SJCRH30 (cell line): ENCODE measurements around the gene CADPS2. TPM values are rescaled to one million over a fixed set of nuclear protein-coding genes. Genes with fewer than 3 reads are reported as not detected.

Experiments used
- DNase-seq, 2 experiments: peaks; one replicate each; pipeline ENCODE4 v3.0.0-alpha.2; 2015 to 2020
- H3K27ac ChIP-seq: fragments of 250-450 bp; sonication (Bioruptor Pico); 2 replicates; pipeline ENCODE4 v1.5.1; 2020; ENCODE audit warnings: mild to moderate bottlenecking, moderate library complexity
- H3K27me3 ChIP-seq: fragments of 250-450 bp; sonication (Bioruptor Pico); 2 replicates; pipeline ENCODE4 v1.5.1; 2020; ENCODE audit warnings: mild to moderate bottlenecking, moderate library complexity
- H3K36me3 ChIP-seq: fragments of 250-450 bp; sonication (Bioruptor Pico); 2 replicates; pipeline ENCODE4 v1.5.1; 2020; ENCODE audit warnings: mild to moderate bottlenecking, moderate library complexity
- H3K4me1 ChIP-seq: fragments of 250-450 bp; sonication (Bioruptor Pico); 2 replicates; pipeline ENCODE4 v1.5.1; 2020; ENCODE audit warnings: mild to moderate bottlenecking, moderate library complexity
- H3K4me3 ChIP-seq: fragments of 250-450 bp; sonication (Bioruptor Pico); 2 replicates; pipeline ENCODE4 v1.5.1; 2020; ENCODE audit warnings: mild to moderate bottlenecking, moderate library complexity
- H3K9me3 ChIP-seq: fragments of 250-450 bp; sonication (Bioruptor Pico); replicated peaks from 2 replicates; pipeline ENCODE4 v1.5.1; 2020; ENCODE audit warnings: mild to moderate bottlenecking, moderate library complexity
- total RNA-seq: library from RNA; depleted of rRNA; stranded (reverse); fragments of >200 nt; shearing (Covaris generic); gene quantifications from 2 replicates; pipeline ENCODE4 v1.2.3, GENCODE V29; 2014; rRNA removed

The CADPS2 gene
- not detected in 2 replicates for total RNA-seq

DNA sequence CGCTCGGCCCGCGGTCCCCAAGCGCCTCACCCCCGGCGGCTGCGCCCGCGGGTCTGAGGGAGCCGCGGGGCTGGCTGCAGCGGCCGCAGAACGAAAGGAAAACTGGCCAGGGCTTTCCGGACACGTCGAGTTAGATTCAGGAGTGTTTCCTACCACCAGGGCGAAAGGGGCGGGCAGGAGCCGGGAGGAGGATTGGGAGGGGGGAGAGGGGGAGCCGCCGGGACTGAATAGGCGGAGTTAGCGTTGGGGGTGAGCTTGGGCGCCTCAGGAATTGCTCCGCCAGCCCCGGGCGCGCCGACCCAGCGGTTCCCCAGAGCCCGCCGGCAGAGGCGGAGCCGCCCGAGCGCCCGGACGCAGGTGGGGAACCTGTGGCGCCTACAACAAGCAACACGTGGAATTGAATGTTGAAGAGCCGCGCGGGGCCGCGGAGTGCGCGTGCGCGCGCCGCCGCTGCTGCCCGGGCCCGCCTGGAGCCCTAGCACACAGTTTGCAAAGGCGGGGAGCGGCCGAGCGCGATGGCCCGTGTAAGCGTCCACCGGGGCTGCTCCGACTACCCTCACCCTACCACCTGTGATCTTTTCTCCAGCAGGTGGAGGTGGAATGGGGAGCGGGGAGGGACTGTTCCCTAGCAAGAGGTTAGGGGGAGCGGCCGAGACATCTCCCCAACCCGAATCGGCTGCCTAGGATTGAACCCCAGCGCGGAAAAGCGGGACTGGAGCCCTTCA lies at the start of gene CADPS2:
CADPS2 (minus strand) TSS at position 104 of the 725 bp plus-strand sequence. CDS start 123 bp downstream, outside the sequence.
- peak within 1 kb of the TSS; percentile 37 for H3K4me3 ChIP-seq
- H3K27me3 ChIP-seq: peaks cover 3% of the 10 kb centered on the region; the same call in 1 of the 2 replicates
- H3K36me3 ChIP-seq: no peaks in the 10 kb centered on the region
- no peaks in the 10 kb centered on the region for H3K9me3 ChIP-seq
- H3K4me1 ChIP-seq: no peaks in the 10 kb centered on the region
- DNase-seq: no peak
- no peak within 1 kb of the TSS for H3K27ac ChIP-seq

DNA sequence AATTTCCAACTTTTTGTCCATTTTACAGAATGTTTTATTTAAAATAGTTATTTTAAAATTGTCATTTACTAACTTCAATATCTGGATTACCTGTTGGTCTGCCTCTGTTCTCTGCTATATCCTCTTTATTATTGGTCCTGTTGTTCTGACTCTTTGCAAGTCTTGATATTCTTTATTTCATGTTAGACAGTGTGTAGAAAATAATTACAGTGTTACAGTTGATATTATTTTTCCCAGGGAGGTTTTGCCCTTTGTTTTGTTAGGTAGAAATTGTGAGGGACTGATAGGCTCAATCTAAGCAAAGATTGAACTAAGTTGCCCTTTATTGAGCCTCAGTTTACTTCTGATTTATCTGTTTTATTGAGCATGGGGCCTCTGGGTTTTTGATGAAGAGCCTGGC lies 49.4 kb upstream of the CADPS2 start:
- Histone ChIP-seq H3K4me3 (no peak overlapping the region), H3K36me3 (no peaks in the 10 kb centered on the region), H3K27me3 (no peaks in the 10 kb centered on the region), H3K27ac (no peak overlapping the region), H3K9me3 (no peaks in the 10 kb centered on the region), H3K4me1 (no peaks in the 10 kb centered on the region)
- no peak for DNase-seq

DNA sequence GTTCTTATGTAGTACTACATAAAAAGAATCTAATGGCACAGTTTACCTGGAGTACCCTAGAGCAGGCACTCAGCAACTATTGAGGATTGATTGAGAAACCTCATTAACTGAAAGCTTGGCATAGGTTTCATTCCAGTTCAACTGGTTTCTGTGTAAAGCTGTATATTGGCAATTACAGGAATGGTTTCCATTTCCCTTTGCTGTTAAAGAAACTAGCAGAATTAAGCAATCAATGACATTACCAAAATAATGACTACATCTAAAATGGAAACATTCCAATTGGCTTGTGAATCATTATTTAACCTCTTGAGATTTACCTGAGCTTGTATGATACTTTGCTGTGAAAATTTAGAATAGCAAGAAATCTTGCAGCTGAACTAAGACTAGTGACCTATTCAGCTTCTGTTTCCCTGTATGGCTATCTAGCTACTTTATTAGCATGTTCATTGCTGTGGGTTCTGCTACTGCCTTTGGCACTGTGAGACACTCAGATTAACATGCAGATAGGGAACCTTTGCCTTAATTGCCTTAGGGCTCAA lies 33.5 kb upstream of the CADPS2 start:
- Histone ChIP-seq H3K4me1 (no peaks in the 10 kb centered on the region), H3K4me3 (no peak overlapping the region), H3K27me3 (no peaks in the 10 kb centered on the region), H3K27ac (no peak overlapping the region), H3K9me3 (no peaks in the 10 kb centered on the region), H3K36me3 (no peaks in the 10 kb centered on the region)
- no peak for DNase-seq

DNA sequence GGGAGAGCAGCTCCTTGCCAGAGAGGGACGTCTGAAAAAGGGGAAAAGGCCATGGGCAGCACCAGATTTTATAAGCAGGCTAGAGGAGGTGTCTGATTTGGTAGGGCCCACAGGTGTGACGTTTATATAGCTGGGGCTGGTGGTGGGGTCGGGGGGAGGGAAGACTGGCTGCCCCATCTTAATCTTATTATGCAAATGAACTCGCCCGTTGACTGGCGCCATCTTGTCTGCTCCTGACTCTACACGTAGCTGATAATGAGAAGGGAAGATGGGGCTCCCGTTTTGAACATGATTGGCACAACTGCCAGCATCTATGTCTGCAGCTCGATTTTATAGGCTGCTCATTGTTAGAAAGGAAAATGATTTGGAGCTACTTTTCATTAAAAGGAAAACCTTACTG lies 28.6 kb upstream of the CADPS2 start:
- DNase-seq: no peak
- H3K27ac ChIP-seq: no peak overlapping the region
- H3K9me3 ChIP-seq: no peaks in the 10 kb centered on the region
- H3K4me3 ChIP-seq: no peak overlapping the region
- no peaks in the 10 kb centered on the region; the same call in 1 of the 2 replicates for H3K27me3 ChIP-seq
- H3K4me1 ChIP-seq: no peaks in the 10 kb centered on the region
- no peaks in the 10 kb centered on the region for H3K36me3 ChIP-seq

DNA sequence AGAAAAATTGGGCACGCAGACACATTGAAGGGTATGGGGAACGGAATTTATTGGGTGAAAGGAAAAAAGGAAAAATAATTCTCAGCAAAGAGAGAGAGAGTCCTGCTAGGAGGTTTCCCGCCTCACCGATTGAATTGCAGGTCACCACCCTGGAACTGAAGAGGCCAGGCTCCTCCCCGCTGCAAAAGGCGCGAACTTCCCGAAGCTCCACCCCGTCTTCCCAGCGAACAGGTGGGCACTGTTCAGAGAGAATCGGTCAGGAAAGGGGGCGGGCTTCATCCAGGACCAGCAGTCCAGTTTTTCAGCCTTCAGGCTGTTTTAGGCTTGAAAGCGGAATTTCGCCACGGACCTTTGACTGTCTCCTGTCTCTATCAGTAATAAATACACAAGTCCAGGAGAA lies 27.3 kb upstream of the CADPS2 start:
- Histone ChIP-seq H3K36me3 (no peaks in the 10 kb centered on the region), H3K4me1 (no peaks in the 10 kb centered on the region), H3K27ac (no peak overlapping the region), H3K9me3 (no peaks in the 10 kb centered on the region), H3K27me3 (no peaks in the 10 kb centered on the region; the same call in 1 of the 2 replicates), H3K4me3 (no peak overlapping the region)
- no peak for DNase-seq

DNA sequence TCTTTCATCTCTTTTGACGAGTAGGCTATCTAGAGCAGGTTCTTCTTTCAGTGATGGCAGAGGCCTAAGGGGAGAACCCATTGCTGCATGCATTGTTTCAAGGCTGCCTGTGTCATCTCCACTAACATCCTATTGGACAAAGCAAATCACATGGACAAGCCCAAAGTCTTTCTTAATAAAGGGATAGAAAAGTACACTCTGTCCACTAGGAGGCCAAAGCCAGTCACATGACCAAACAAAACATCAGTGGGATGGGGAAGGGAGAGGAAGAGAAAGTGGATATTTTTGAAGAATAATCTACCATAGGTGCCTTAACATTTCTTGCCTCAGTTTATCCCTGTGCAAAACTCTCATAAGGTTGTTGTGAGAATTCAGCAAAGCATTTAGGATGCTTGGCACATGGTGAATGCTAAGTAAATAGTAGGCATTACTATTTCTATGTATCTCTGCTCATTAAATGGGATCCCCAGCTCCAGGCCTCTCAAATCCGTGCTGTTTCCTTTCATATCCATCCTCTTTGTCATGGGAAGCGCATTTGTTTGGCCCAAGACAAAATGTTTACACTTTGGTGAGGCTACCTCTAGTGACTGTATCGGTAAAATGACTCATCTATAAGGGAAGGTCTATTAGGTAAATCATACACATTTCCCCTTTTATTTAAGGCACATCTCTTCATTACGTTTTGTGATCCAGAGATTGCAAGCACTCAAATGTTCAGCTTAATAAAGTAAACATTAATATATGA lies 16.7 kb upstream of the CADPS2 start:
- Histone ChIP-seq H3K9me3 (no peaks in the 10 kb centered on the region), H3K4me3 (no peak overlapping the region), H3K27ac (no peak overlapping the region), H3K4me1 (no peaks in the 10 kb centered on the region), H3K36me3 (no peaks in the 10 kb centered on the region), H3K27me3 (no peaks in the 10 kb centered on the region; the same call in none of the 2 replicates)
- DNase-seq: peak in 1 of 2 experiments; percentile 18

DNA sequence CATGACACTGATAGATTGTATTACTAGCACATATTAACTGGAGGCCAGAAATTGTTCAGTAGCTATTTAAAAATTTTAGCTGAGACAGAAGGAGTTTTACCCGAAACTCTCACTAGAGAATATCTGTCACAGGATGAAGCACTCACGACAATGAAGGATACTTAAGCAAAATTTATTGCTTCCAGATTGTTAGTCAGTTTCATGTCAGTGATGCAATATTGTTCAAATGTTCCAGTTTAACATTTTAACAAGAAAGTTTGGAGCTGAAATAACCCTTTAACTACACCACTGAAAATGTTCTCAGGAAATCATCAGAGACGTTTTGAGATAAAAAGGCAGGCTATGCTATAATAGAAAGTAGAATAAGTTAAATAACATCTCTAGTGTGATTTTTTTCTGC lies 15.0 kb upstream of the CADPS2 start:
- H3K9me3 ChIP-seq: no peaks in the 10 kb centered on the region
- no peaks in the 10 kb centered on the region for H3K4me1 ChIP-seq
- H3K36me3 ChIP-seq: no peaks in the 10 kb centered on the region
- no peak overlapping the region for H3K27ac ChIP-seq
- H3K4me3 ChIP-seq: no peak overlapping the region
- no peak for DNase-seq
- H3K27me3 ChIP-seq: no peaks in the 10 kb centered on the region; the same call in none of the 2 replicates

DNA sequence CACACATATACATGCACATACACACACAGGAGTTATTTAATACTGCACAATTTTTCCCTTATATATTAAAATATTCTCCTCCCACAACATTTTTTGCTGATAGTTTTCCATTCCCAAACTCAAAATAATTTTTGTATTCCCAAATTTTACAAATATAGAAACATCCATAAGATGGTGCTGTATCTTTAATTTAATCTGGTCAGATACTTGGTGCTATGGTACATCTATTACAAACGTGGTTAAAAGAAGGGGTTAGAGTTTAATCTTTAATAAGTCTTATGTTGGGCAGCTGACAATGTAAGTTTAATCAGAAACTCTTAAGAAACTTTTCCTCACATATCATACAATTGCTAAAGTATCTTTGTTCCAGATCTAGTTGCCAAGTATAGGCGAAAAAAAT lies 10.2 kb upstream of the CADPS2 start:
- H3K27ac ChIP-seq: no peak overlapping the region

DNA sequence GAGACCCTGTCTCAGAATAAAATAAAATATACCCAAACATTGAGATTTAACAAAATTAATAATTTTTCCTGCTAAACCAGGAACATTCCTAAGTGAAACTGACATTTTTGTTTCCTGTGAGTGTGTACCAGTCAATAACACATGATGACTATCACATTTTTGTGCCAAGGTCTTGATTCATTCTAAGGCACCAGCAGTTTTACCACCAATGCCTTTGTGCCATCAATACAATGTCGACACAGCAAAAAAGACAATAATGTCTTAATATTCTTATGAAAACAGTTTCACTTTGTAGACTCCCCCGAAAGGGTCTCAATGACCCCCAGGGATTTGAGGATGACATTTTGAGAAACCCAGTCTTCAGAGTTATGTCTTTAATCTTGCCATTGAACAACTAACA lies 7.2 kb upstream of the CADPS2 start:
- Histone ChIP-seq H3K27me3 (no peaks in the 10 kb centered on the region; the same call in 1 of the 2 replicates), H3K27ac (no peak overlapping the region), H3K4me3 (no peak overlapping the region), H3K36me3 (no peaks in the 10 kb centered on the region), H3K4me1 (no peaks in the 10 kb centered on the region), H3K9me3 (no peaks in the 10 kb centered on the region)
- DNase-seq: no peak

More for the DNA sequence above, 10.2 kb upstream of the CADPS2 start:
- Histone ChIP-seq H3K4me1 (no peaks in the 10 kb centered on the region), H3K9me3 (no peaks in the 10 kb centered on the region), H3K4me3 (no peak overlapping the region), H3K36me3 (no peaks in the 10 kb centered on the region), H3K27me3 (no peaks in the 10 kb centered on the region)
- no peak for DNase-seq

DNA sequence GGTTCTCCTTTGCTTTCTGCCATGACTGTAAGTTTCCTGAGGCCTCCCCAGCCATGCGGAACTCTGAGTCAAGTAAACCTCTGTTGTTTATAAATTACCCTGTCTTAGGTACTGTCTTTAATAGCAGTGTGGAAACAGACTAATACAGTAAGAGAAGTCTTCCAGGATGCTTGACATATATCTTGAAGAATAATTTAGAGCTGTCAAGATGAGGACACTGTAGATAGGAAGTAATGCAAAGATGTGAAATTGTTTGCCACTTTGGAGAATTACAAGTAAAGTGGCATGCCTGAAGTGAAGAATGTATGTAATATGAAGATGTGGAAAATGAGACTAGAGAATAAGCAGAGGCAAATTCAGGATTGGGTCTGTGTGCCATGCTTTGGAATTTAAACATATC lies 2.9 kb upstream of the CADPS2 start:
- Histone ChIP-seq H3K9me3 (no peaks in the 10 kb centered on the region), H3K27me3 (no peaks in the 10 kb centered on the region; the same call in 1 of the 2 replicates), H3K36me3 (no peaks in the 10 kb centered on the region), H3K4me1 (no peaks in the 10 kb centered on the region), H3K4me3 (no peak overlapping the region), H3K27ac (no peak overlapping the region)
- no peak for DNase-seq

DNA sequence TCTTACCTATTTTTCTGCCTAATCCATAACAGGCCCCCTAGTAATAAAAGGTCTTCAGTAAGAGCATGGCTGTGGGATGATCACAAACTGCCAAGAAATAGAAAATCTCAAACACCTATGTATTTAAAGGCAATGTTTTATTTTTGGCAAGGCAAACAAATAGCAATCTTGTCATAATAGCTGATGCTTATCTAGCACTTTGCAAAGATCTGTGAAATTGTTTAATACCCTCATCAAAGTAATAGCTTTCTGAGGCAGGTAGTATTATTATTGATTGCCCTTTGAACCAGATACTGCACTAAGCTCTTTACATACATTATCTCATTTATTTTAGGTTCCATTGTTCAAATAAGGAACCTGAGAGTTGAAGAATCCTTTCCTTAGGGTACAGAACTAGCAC lies 1.6 kb upstream of the CADPS2 start:
- Histone ChIP-seq H3K9me3 (no peaks in the 10 kb centered on the region), H3K27me3 (peaks cover 3% of the 10 kb centered on the region; the same call in 1 of the 2 replicates)

DNA sequence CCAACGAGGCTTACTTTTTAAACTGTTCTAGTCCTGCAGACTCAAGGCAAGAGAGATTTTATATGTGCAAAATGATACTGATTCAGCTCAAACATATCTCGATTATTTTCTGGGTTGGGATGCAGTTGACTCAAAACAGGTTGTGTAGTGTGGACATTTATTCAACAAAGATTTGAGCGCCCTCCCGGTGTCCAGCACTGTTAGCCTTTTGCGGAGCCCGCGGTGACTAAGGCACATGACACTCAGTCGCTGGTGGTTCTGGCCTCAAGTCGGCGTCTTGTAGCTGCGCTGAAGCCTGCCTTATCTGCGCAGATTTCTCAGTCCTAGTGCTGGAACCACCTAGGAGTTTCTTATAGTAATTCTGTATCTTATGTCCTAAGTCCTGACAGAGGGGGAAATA lies 938 bp upstream of the CADPS2 start:
- H3K36me3 ChIP-seq: no peaks in the 10 kb centered on the region
- no peaks in the 10 kb centered on the region for H3K4me1 ChIP-seq
- peaks cover 3% of the 10 kb centered on the region; the same call in 1 of the 2 replicates for H3K27me3 ChIP-seq
- no peak for DNase-seq
- H3K9me3 ChIP-seq: no peaks in the 10 kb centered on the region
- H3K27ac ChIP-seq: no peak overlapping the region
- H3K4me3 ChIP-seq: no peak overlapping the region

More for the DNA sequence above, 1.6 kb upstream of the CADPS2 start:
- Histone ChIP-seq H3K36me3 (no peaks in the 10 kb centered on the region), H3K4me1 (no peaks in the 10 kb centered on the region), H3K27ac (no peak overlapping the region), H3K4me3 (no peak overlapping the region)
- DNase-seq: no peak

DNA sequence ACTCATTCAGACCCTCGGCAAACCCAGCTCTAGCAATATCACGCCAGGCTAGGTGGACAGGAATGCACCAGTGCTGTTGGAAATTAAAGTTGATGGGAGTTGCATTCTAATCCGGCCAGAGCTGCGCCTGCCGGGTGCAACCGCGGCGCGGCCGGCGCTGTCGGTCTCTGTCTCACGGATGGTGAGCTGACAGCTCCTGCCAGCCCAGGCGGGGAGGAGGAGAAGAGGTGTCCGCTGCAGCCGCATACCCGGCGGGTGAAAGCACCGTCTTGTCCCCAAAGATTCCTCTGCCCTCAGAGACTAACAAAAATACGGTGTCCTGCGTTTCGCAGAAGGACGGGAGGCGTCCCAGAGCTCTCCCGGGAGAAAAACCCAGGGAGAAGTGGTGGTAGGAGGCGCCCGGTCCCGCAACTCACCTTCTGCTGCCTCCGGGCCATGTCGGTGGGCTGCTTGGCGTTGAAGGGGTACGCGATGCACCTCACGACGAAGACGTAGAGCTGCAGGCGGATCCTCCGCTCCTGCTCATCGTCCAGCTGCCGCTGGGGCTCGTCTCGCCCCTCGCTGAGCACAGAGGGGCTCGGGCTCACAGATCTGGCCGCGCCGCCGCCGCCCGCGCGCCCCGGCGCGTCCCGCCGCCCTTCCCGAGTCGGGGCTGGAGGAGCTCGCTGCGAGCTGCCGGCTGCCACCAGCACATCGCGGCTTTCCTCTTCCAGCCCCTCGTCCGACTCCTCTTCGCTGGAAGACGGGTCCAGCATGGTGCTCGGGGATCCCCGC lies 490 bp downstream of the CADPS2 start:
- Histone ChIP-seq H3K27ac (no peak overlapping the region), H3K27me3 (peaks cover 3% of the 10 kb centered on the region), H3K4me1 (no peaks in the 10 kb centered on the region), H3K36me3 (no peaks in the 10 kb centered on the region), H3K9me3 (no peaks in the 10 kb centered on the region), H3K4me3 (no peak overlapping the region)
- no peak for DNase-seq

DNA sequence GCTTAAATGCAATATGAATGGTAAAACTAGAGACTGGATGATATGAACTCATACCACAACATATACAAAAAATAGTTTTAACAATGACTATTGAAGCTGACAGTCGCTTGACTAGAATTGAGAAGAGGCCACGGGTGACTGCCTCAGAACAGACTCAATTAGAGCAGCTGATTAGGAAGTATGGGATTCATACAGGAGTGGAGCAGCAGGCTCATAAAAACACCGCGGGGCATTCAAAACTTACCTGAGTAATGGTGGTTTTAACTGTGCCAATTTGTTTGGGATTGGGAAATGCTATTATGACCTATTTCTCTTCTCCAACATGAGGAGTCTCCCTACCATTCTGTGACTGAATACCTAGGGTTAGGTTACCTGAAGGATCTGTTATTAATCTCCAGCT lies 2.1 kb downstream of the CADPS2 start:
- H3K9me3 ChIP-seq: no peaks in the 10 kb centered on the region
- H3K36me3 ChIP-seq: no peaks in the 10 kb centered on the region
- no peak overlapping the region for H3K4me3 ChIP-seq
- H3K27ac ChIP-seq: no peak overlapping the region
- no peaks in the 10 kb centered on the region for H3K4me1 ChIP-seq
- no peak for DNase-seq
- H3K27me3 ChIP-seq: peaks cover 3% of the 10 kb centered on the region; the same call in 1 of the 2 replicates
